Endothelial cell of umbilical vein (primary cell): ENCODE data around the gene CROCC2. TPM values are rescaled to one million over a fixed set of nuclear protein-coding genes. Genes with fewer than 3 reads are reported as not detected.

Experiments used
- BruUV-seq: library from RNA; stranded (reverse); fragments of 400-500 nt; replicated peaks from 2 replicates; lab custom pipeline; 2021; lab: Mats Ljungman, UMichigan
- CTCF ChIA-PET: fragments of 300-600, 350-600 bp; sonication (Branson Sonifier 250); formaldehyde crosslinking; loops from one replicate; lab custom pipeline; 2021; ENCODE audit warnings: antibody characterized with exemption, inconsistent platforms; lab: Charles Lee
- POLR2A ChIA-PET: fragments of 300-600, 350-600 bp; sonication (Branson Sonifier 250); formaldehyde crosslinking; loops from one replicate; lab custom pipeline; 2021; ENCODE audit warnings: antibody characterized with exemption, inconsistent platforms; lab: Charles Lee
- DNase-seq: peaks from one replicate; pipeline ENCODE4 v3.0.0-alpha.2; 2011; ENCODE audit warnings: low read depth, low spot score
- FAIRE-seq: peaks from 2 replicates; lab custom pipeline; 2011; peaks lifted over from hg19 to GRCh38; lab: Jason Lieb, UNC
- H2AFZ ChIP-seq: 2 replicates; pipeline ENCODE4 v1.6.0; 2012; ENCODE audit warnings: low read depth, low read length, control low read depth, inconsistent platforms
- H3K27ac ChIP-seq: 2 replicates; pipeline ENCODE4 v1.5.1; 2011; ENCODE audit warnings: low read depth, mild to moderate bottlenecking, control low read depth, low read length, moderate library complexity; ENCODE audit not compliant: insufficient read depth
- H3K27me3 ChIP-seq, 2 experiments: 2 replicates each; pipeline versions ENCODE4 v1.6.0 to v1.6.1; 2011; ENCODE audit warnings: low read length in 2 of 2, mixed read lengths in 1 of 2; ENCODE audit not compliant: control insufficient read depth in 2 of 2, insufficient read depth in 2 of 2
- H3K36me3 ChIP-seq, 2 experiments: 2 replicates in 1 of 2; 3 replicates in 1 of 2; pipeline ENCODE4 v1.5.1; 2011; ENCODE audit warnings: low read length in 2 of 2, mild to moderate bottlenecking in 1 of 2, moderate library complexity in 1 of 2; ENCODE audit not compliant: control insufficient read depth in 2 of 2, insufficient read depth in 2 of 2; ENCODE audit errors: extremely low read depth in 1 of 2
- H3K4me1 ChIP-seq: 3 replicates; pipeline ENCODE4 v1.5.1; 2011; ENCODE audit warnings: mild to moderate bottlenecking, low read length; ENCODE audit not compliant: control insufficient read depth, insufficient read depth; ENCODE audit errors: extremely low read depth
- H3K4me2 ChIP-seq: 2 replicates; pipeline ENCODE4 v1.6.1; 2011; ENCODE audit warnings: low read length, control low read depth, mixed read lengths; ENCODE audit not compliant: insufficient read depth
- H3K4me3 ChIP-seq, 3 experiments: fragments of 200-600 bp in 1 of 3; sonication (generic), shearing (Covaris generic) in 1 of 3; replicated peaks in 1 of 3; 2 replicates each; pipeline ENCODE4 v1.5.1; 2011 to 2016; ENCODE audit warnings: control low read depth in 3 of 3, low read length in 3 of 3, mild to moderate bottlenecking in 2 of 3, inconsistent platforms in 1 of 3, low read depth in 1 of 3, moderate library complexity in 1 of 3; ENCODE audit not compliant: insufficient read depth in 1 of 3
- H3K79me2 ChIP-seq: 2 replicates; pipeline ENCODE4 v1.6.0; 2012; ENCODE audit warnings: low read length, inconsistent platforms; ENCODE audit not compliant: control insufficient read depth, insufficient read depth
- H3K9ac ChIP-seq: replicated peaks from 2 replicates; pipeline ENCODE3; 2011; ENCODE audit warnings: low read length, control low read depth; ENCODE audit not compliant: insufficient read depth; ENCODE audit errors: extremely low read depth
- H3K9me1 ChIP-seq: replicated peaks from 3 replicates; pipeline ENCODE4 v1.6.0; 2011; ENCODE audit warnings: mild to moderate bottlenecking, low read length; ENCODE audit not compliant: control insufficient read depth, insufficient read depth; ENCODE audit errors: extremely low read depth
- H3K9me3 ChIP-seq: replicated peaks from 2 replicates; pipeline ENCODE4 v1.5.1; 2012; ENCODE audit warnings: low read length, inconsistent platforms; ENCODE audit not compliant: control insufficient read depth, insufficient read depth
- H4K20me1 ChIP-seq: replicated peaks from 2 replicates; pipeline ENCODE3; 2011; ENCODE audit warnings: mild to moderate bottlenecking, low read length; ENCODE audit not compliant: control insufficient read depth, insufficient read depth; ENCODE audit errors: extremely low read depth
- CTCF ChIP-seq, 2 donors: IDR thresholded peaks; 1 replicate in 1 of 2; 2 replicates in 1 of 2; pipeline ENCODE4 v1.5.1; 2011; ENCODE audit warnings: low read length in 2 of 2, mild to moderate bottlenecking in 2 of 2, moderate library complexity in 2 of 2, control low read depth in 1 of 2, inconsistent platforms in 1 of 2, low read depth in 1 of 2; ENCODE audit not compliant: insufficient read depth in 1 of 2; ENCODE audit errors: extremely low read depth in 1 of 2
- EZH2 ChIP-seq: IDR thresholded peaks from 2 replicates; pipeline ENCODE4 v1.6.1; 2012; ENCODE audit warnings: borderline replicate concordance, low read depth, mild to moderate bottlenecking, moderate library complexity, low read length, inconsistent platforms; ENCODE audit not compliant: severe bottlenecking
- FOS ChIP-seq: IDR thresholded peaks from 2 replicates; pipeline ENCODE4 v1.6.1; 2011; ENCODE audit warnings: mild to moderate bottlenecking, low read length, moderate library complexity, borderline replicate concordance; ENCODE audit not compliant: insufficient read depth
- GATA2 ChIP-seq: IDR thresholded peaks from 2 replicates; pipeline ENCODE4 v1.7.0; 2011; ENCODE audit warnings: low read depth, mild to moderate bottlenecking, moderate library complexity, mixed read lengths, low read length; ENCODE audit not compliant: insufficient read length, insufficient read depth
- JUN ChIP-seq: IDR thresholded peaks from 2 replicates; pipeline ENCODE4 v1.6.1; 2011; ENCODE audit warnings: borderline replicate concordance, low read depth; ENCODE audit not compliant: insufficient read length, insufficient read depth
- MAX ChIP-seq: IDR thresholded peaks from 2 replicates; pipeline ENCODE4 v1.6.1; 2011; ENCODE audit not compliant: insufficient read depth, insufficient read length
- MYC ChIP-seq: IDR thresholded peaks from one replicate; pipeline ENCODE4 v1.6.1; 2011; ENCODE audit warnings: mild to moderate bottlenecking, low read depth, low read length
- POLR2A ChIP-seq: IDR thresholded peaks from 2 replicates; pipeline ENCODE4 v1.6.1; 2012; ENCODE audit warnings: low read depth, mild to moderate bottlenecking, control low read depth, low read length
- POLR2AphosphoS5 ChIP-seq: IDR thresholded peaks from 2 replicates; pipeline ENCODE4 v1.6.1; 2012; ENCODE audit warnings: low read depth, mild to moderate bottlenecking, control low read depth, low read length, moderate library complexity; ENCODE audit not compliant: insufficient read depth
- dilution Hi-C: fragments of 300-500 bp; cut with MboI; formaldehyde crosslinking; loops from one replicate; pipeline ENCODE4 v1.15.0; 2019; ENCODE audit warnings: low sequenced_read_pairs; ENCODE audit not compliant: extremely low pct_ligation_motif_present
- intact Hi-C: fragments of 100-400 bp; cut with micrococcal nuclease; formaldehyde crosslinking; loops from one replicate; pipeline ENCODE4 v1.10.0; 2022
- polyA plus RNA-seq, 4 experiments: library from polyadenylated mRNA; depleted of rRNA in 3 of 4; stranded (reverse) in 3 of 4; unstranded in 1 of 4; fragments of >200 nt; gene quantifications; 2 replicates each; pipeline versions ENCODE4 v1.2.1 to v1.2.3, GENCODE V29; 2011 to 2012; ENCODE audit warnings: missing spikeins in 1 of 4
- total RNA-seq: library from RNA; stranded (reverse); gene quantifications from 2 replicates; pipeline ENCODE4 v1.2.3, GENCODE V29; 2021

The CROCC2 gene
- total and polyA plus RNA-seq, 2 donors (not counting 3 experiments of a cell fraction or from before 2014, with no cell fraction given): not detected

DNA sequence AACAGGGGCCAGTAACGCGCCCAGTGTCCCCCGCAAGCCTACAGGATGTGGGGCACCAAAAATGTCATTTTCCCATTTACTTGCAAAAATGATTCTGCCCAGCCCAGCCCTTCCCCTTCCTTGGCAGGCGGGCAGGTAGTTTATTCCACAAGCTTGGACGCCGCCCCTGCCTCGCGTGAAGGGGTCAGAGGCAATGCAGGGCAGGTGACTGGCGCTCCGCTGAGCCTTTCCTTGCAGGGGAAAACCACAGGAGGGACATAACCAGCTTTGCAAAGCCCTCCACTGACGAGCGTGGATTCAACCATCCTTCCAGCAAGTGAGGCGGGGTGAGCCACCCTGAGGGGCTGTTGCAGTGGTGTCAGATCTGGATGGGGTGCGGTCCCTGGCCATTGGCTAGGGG, 15.4 kb upstream of the CROCC2 start:
- Histone ChIP-seq H3K36me3 (no peaks in the 10 kb centered on the region), H3K27me3 (no peaks in the 10 kb centered on the region), H4K20me1 (no peaks in the 10 kb centered on the region), H3K79me2 (no peaks in the 10 kb centered on the region), H3K4me3 (no peak overlapping the region), H3K9me3 (no peaks in the 10 kb centered on the region), H2AFZ (no peak overlapping the region), H3K4me2 (no peak overlapping the region), H3K9me1 (no peaks in the 10 kb centered on the region), H3K4me1 (no peaks in the 10 kb centered on the region), H3K27ac (no peak overlapping the region), H3K9ac (no peak overlapping the region)
- DNase-seq (no peak), FAIRE-seq (no peak)
- TF ChIP-seq POLR2A (no peak), EZH2 (no peak), MYC (no peak)
- ChIA-PET CTCF (interaction anchor here (1.0 to 1.6 kb wide), 2 partner anchors 23 to 50 kb away, joined by 3 to 5 read pairs; no protein-coding TSS in a partner anchor), POLR2A (no interaction called here)
- dilution Hi-C loops (no loop called here), intact Hi-C loops (no loop called here)
- no TSS peak for BruUV-seq

- POLR2A ChIA-PET: no interaction called here
- no TSS peak for BruUV-seq
- FAIRE-seq: no peak
These were observed 14.4 kb upstream of the CROCC2 start for GRCh38 chr2:240891492-240892340.

More at GRCh38 chr2:240891492-240892340, 14.4 kb upstream of the CROCC2 start:
- no peak for DNase-seq
- Histone ChIP-seq H3K4me2 (no peak overlapping the region), H3K27ac (no peak overlapping the region), H2AFZ (no peak overlapping the region), H3K36me3 (no peaks in the 10 kb centered on the region), H3K9ac (no peak overlapping the region), H3K27me3 (no peaks in the 10 kb centered on the region), H4K20me1 (no peaks in the 10 kb centered on the region), H3K4me3 (no peak overlapping the region), H3K4me1 (no peaks in the 10 kb centered on the region), H3K9me3 (no peaks in the 10 kb centered on the region), H3K9me1 (no peaks in the 10 kb centered on the region), H3K79me2 (no peaks in the 10 kb centered on the region)
- dilution Hi-C loops (no loop called here), intact Hi-C loops (no loop called here)
- CTCF ChIA-PET: interaction anchor here (1.0 to 1.6 kb wide), 4 partner anchors 9 to 51 kb away, joined by 3 to 6 read pairs (median 4); no protein-coding TSS in a partner anchor
- TF ChIP-seq EZH2 (no peak), CTCF (IDR thresholded peaks at IDR 0.05; ENCODE audit: extremely low read depth in 1 of 2, insufficient read depth in 1 of 2, low read depth in 1 of 2, low read length in 2 of 2) (no peak), GATA2 (no peak), MAX (no peak), FOS (no peak), JUN (no peak), POLR2AphosphoS5 (no peak), POLR2A (no peak), MYC (no peak)
